D721Med (cell line): ENCODE measurements around the gene C8A.

Experiments used
- DNase-seq: peaks from one replicate; pipeline ENCODE4 v3.0.0; 2011; ENCODE audit warnings: low spot score; ENCODE audit not compliant: insufficient read length
- FAIRE-seq: peaks from 2 replicates; lab custom pipeline; 2011; peaks lifted over from hg19 to GRCh38; lab: Jason Lieb, UNC
- CTCF ChIP-seq: IDR thresholded peaks from 2 replicates; pipeline ENCODE4 v1.5.1; 2012; ENCODE audit warnings: mild to moderate bottlenecking, control low read depth; ENCODE audit not compliant: insufficient read depth; ENCODE audit errors: missing control alignments

Gene C8A

GRCh38 chr1:56922070-56922469, 67.5 kb downstream of the C8A start:
- no peak for TF ChIP-seq CTCF
- DNase-seq (no peak), FAIRE-seq (no peak)

GRCh38 chr1:56922507-56922906, 67.9 kb downstream of the C8A start:
- no peak for TF ChIP-seq CTCF
- DNase-seq (no peak), FAIRE-seq (no peak)

GRCh38 chr1:56923201-56923600, 68.6 kb downstream of the C8A start:
- no peak for TF ChIP-seq CTCF
- DNase-seq (no peak), FAIRE-seq (no peak)

GRCh38 chr1:56924116-56924515, 69.5 kb downstream of the C8A start:
- DNase-seq (no peak), FAIRE-seq (no peak)
- no peak for TF ChIP-seq CTCF

- no peak for TF ChIP-seq CTCF
- DNase-seq (no peak), FAIRE-seq (no peak)
These were observed 70.6 kb downstream of the C8A start for GRCh38 chr1:56925193-56925592.

- TF ChIP-seq CTCF, result no peak
- FAIRE-seq (no peak), DNase-seq (no peak)
These were observed 72.6 kb downstream of the C8A start for GRCh38 chr1:56927171-56927570.

GRCh38 chr1:56927986-56928385, 73.4 kb downstream of the C8A start:
- no peak for DNase-seq
- no peak for FAIRE-seq
- no peak for TF ChIP-seq CTCF
